HepG2 (cell line): ENCODE data around the gene HOXA7. TPM values are rescaled to one million over a fixed set of nuclear protein-coding genes. Genes with fewer than 3 reads are reported as not detected.

Source experiments
- MAFG ChIP-seq: sonication (generic); formaldehyde crosslinking; IDR thresholded peaks from 2 replicates; pipeline ENCODE4 v1.5.1; 2020; ENCODE audit warnings: mild to moderate bottlenecking, missing genetic modification reagents
- MXI1 ChIP-seq: IDR thresholded peaks from 3 replicates; pipeline ENCODE4 v1.6.1; 2012; ENCODE audit warnings: low read depth, low read length, inconsistent platforms, borderline replicate concordance
- NAIF1 ChIP-seq: sonication (generic); formaldehyde crosslinking; IDR thresholded peaks from 2 replicates; pipeline ENCODE4 v1.5.0; 2020; ENCODE audit warnings: mild to moderate bottlenecking, missing genetic modification reagents, borderline replicate concordance
- ZBTB40 ChIP-seq, 2 experiments: fragments of 450-650 bp in 1 of 2; sonication (generic) in 1 of 2; formaldehyde crosslinking in 1 of 2; IDR thresholded peaks; 2 replicates each; pipeline versions ENCODE4 v1.6.1 to v1.8.0; 2016 to 2022; ENCODE audit warnings: antibody characterized with exemption in 1 of 2, mild to moderate bottlenecking in 1 of 2, missing genetic modification reagents in 1 of 2
- ZBTB49 ChIP-seq: sonication (generic); formaldehyde crosslinking; IDR thresholded peaks from 2 replicates; pipeline ENCODE4 v1.4.0; 2020; ENCODE audit warnings: missing genetic modification reagents, borderline replicate concordance
- ZNF225 ChIP-seq: sonication (generic); formaldehyde crosslinking; IDR thresholded peaks from 2 replicates; pipeline ENCODE4 v1.4.0; 2020; ENCODE audit warnings: mild to moderate bottlenecking, missing genetic modification reagents
- ZNF280D ChIP-seq: sonication (generic); formaldehyde crosslinking; IDR thresholded peaks from 2 replicates; pipeline ENCODE4 v1.5.1; 2020; ENCODE audit warnings: mild to moderate bottlenecking, missing genetic modification reagents
- ZNF337 ChIP-seq: sonication (generic); formaldehyde crosslinking; IDR thresholded peaks from 2 replicates; pipeline ENCODE4 v1.5.1; 2020; ENCODE audit warnings: missing genetic modification reagents, low read depth, mild to moderate bottlenecking, borderline replicate concordance
- ZNF546 ChIP-seq: sonication (generic); formaldehyde crosslinking; conservative IDR thresholded peaks from 2 replicates; pipeline ENCODE4 v1.8.1; 2023; ENCODE audit warnings: mild to moderate bottlenecking, missing genetic modification reagents
- ZNF883 ChIP-seq: sonication (generic); formaldehyde crosslinking; IDR thresholded peaks from 2 replicates; pipeline ENCODE4 v1.5.1; 2020; ENCODE audit warnings: mild to moderate bottlenecking, missing genetic modification reagents; ENCODE audit errors: not compliant biosample characterization
- polyA plus RNA-seq, 8 experiments: library from polyadenylated mRNA; depleted of rRNA in 3 of 8; stranded (reverse) in 7 of 8; unstranded in 1 of 8; fragments of >200 nt; fragmentation: Illumina TruSeq in 4 of 8; extraction: Trizol in 4 of 8; gene quantifications; 2 replicates each; pipeline versions ENCODE4 v1.2.1 to v1.2.3, GENCODE V29; 2011 to 2016; ENCODE audit warnings: low read depth in 4 of 8, missing spikeins in 1 of 8, mixed read lengths in 1 of 8; ENCODE audit not compliant: insufficient read depth in 1 of 8
- total RNA-seq, 5 experiments: library from RNA; depleted of rRNA; stranded (reverse); fragments of >200 nt; fragmentation: Illumina TruSeq; extraction: Trizol; gene quantifications; 2 replicates each; pipeline ENCODE4 v1.2.3, GENCODE V29; 2016; ENCODE audit warnings: low read depth in 1 of 5

HOXA7 gene
- total and polyA plus RNA-seq, 2 of the 13 experiments (the other 11 are each of a cell fraction or from before 2014, with no cell fraction given) = 0.05 TPM; not detected in 1

- no peak for TF ChIP-seq ZBTB40 (IDR thresholded peaks at IDR 0.05)
- TF ChIP-seq ZBTB40 (CRISPR knock-in tag; IDR thresholded peaks at IDR 0.05) = 0 out of 2 replicates have a peak, but pooled peaks have one; percentile 25
- TF ChIP-seq MXI1 = no peak
- TF ChIP-seq ZNF225 (CRISPR knock-in tag) = no peak
- no peak for TF ChIP-seq ZNF337 (CRISPR knock-in tag)
- no peak for TF ChIP-seq ZBTB49 (CRISPR knock-in tag)
- TF ChIP-seq ZNF546 (CRISPR knock-in tag) = 0 out of 2 replicates have a peak, but pooled peaks have one; percentile 40
- TF ChIP-seq ZNF280D = no peak
- 0 out of 2 replicates have a peak, but pooled peaks have one; percentile 36 for TF ChIP-seq NAIF1 (CRISPR knock-in tag)
- TF ChIP-seq MAFG (CRISPR knock-in tag) = no peak
- TF ChIP-seq ZNF883 (CRISPR knock-in tag) = no peak
Measured at GRCh38 chr7:27122077-27122910, 34.2 kb downstream of the HOXA7 start (continued).
